ENCODE measurements around the gene PHF24. TPM values are rescaled to one million over a fixed set of nuclear protein-coding genes. Genes with fewer than 3 reads are reported as not detected.

Gene PHF24
- total and polyA plus RNA-seq, 2 of the 13 experiments (the other 11 are each of a cell fraction or from before 2014, with no cell fraction given) = 0.05 TPM; not detected in 1

DNA sequence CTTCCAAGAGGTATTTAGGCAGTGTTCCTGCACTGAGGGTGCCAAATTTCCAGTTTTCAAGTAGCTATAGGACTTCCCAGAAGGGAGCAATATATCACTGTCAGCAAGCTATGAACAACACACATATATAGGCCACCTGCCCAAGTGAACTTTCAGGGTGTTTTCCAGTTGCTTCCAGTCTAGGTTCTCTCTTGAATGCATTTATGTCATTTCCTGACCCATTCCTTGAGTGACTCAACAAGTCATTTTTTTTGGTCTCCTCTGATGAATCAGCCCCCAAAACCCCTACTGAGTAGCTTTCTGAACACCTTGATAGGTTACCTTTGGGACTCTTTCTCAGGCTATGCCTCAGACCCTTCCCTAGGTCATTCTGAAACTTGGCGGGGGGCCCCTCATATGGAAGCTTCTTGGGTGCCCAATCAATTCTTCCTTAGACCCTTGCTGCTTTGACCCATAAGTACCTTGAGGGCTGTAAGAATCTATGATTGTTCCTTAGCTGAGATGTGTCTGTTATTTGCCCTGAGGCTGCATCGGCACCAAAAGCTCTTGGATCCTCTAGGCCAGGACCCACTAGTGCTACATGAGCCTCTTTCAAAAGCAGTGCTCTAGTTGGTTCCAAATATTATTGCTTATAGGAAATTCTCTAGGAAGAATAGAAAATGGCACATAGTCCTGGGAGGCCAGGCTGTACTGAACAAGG is 43.9 kb downstream of the PHF24 start:
- no peaks in the 10 kb centered on the region for H3K36me3 ChIP-seq (replicated peaks in 1 of 2; ENCODE audit: control insufficient read depth in 1 of 2, insufficient read depth in 2 of 2, low read length in 2 of 2)
- ChIA-PET CTCF (ENCODE audit: low intra/inter-chr PET ratio, low total read pairs) (no interaction called here), POLR2A (no interaction called here)
- no peaks in the 10 kb centered on the region for H4K20me1 ChIP-seq (ENCODE audit: insufficient read depth, low read length)
- DNase-seq (ENCODE audit: low spot score) (no peak), ATAC-seq (no peak), FAIRE-seq (no peak)
- H3K9ac ChIP-seq (ENCODE audit: insufficient read depth, low read depth, low read length) = no peak overlapping the region
- no peaks in the 10 kb centered on the region for H3K27me3 ChIP-seq (ENCODE audit: control insufficient read depth in 1 of 2, insufficient read depth in 2 of 2, low read length in 2 of 2)
- no peak overlapping the region for H2AFZ ChIP-seq (ENCODE audit: low read length)
- H3K9me3 ChIP-seq (ENCODE audit: low read length) = no peaks in the 10 kb centered on the region
- no peak overlapping the region for H3K27ac ChIP-seq (ENCODE audit: extremely low read length, insufficient read depth, low read length)
- intact Hi-C loops (cut with micrococcal nuclease; ENCODE audit: unreplicated experiment) (no loop called here), in situ Hi-C loops (cut with HindIII; ENCODE audit: extremely low pct_ligation_motif_present, low pct_unique_long_range_greater_than_20kb) (no loop called here)
- no peaks in the 10 kb centered on the region for H3K79me2 ChIP-seq (ENCODE audit: insufficient read depth, low read length)
- BruUV-seq (replicated peaks) = no TSS peak
- 56% methylated on average over 2 of the region's 2 CpGs for WGBS (ENCODE audit: low lambda C conversion rate)
- no peak overlapping the region for H3K4me2 ChIP-seq (ENCODE audit: low read depth, low read length)
- H3K4me1 ChIP-seq (ENCODE audit: insufficient read depth, low read length) = peaks cover 12% of the 10 kb centered on the region
- H3K4me3 ChIP-seq (replicated peaks in 1 of 3; ENCODE audit: insufficient read depth in 1 of 3, low read depth in 2 of 3, low read length in 3 of 3) = no peak overlapping the region
- TF ChIP-seq ZNF446 (CRISPR knock-in tag; IDR thresholded peaks at IDR 0.05) = no peak
- TF ChIP-seq, protein P1, sequence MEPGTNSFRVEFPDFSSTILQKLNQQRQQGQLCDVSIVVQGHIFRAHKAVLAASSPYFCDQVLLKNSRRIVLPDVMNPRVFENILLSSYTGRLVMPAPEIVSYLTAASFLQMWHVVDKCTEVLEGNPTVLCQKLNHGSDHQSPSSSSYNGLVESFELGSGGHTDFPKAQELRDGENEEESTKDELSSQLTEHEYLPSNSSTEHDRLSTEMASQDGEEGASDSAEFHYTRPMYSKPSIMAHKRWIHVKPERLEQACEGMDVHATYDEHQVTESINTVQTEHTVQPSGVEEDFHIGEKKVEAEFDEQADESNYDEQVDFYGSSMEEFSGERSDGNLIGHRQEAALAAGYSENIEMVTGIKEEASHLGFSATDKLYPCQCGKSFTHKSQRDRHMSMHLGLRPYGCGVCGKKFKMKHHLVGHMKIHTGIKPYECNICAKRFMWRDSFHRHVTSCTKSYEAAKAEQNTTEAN (CRISPR knock-in tag; conservative IDR thresholded peaks at IDR 0.05) = no peak
- TF ChIP-seq RORA (CRISPR knock-in tag; IDR thresholded peaks at IDR 0.05) = no peak
- TF ChIP-seq U2AF2 (IDR thresholded peaks at IDR 0.05; ENCODE audit: low read depth, low read length) = no peak
- TF ChIP-seq NFE2L1 (CRISPR knock-in tag; IDR thresholded peaks at IDR 0.05; ENCODE audit: borderline replicate concordance) = no peak
- no peak for TF ChIP-seq ZNF605 (CRISPR knock-in tag; IDR thresholded peaks at IDR 0.05)
- TF ChIP-seq BCLAF1 (IDR thresholded peaks at IDR 0.05) = no peak
- no peak for TF ChIP-seq ZNF383 (CRISPR knock-in tag; IDR thresholded peaks at IDR 0.05; ENCODE audit: borderline replicate concordance)
- TF ChIP-seq ZNF33A (CRISPR knock-in tag; IDR thresholded peaks at IDR 0.05; ENCODE audit: borderline replicate concordance) = no peak
- no peak for TF ChIP-seq ZNF713 (CRISPR knock-in tag; IDR thresholded peaks at IDR 0.05)
- no peak for TF ChIP-seq NBN (conservative IDR thresholded peaks at IDR 0.05)
- no peak for TF ChIP-seq THRA (CRISPR knock-in tag; IDR thresholded peaks at IDR 0.05; ENCODE audit: borderline replicate concordance)
- TF ChIP-seq SOX6 (IDR thresholded peaks at IDR 0.05) = no peak
- TF ChIP-seq SOX6 (CRISPR knock-in tag; IDR thresholded peaks at IDR 0.05) = no peak
- no peak for TF ChIP-seq STAT5B (CRISPR knock-in tag; IDR thresholded peaks at IDR 0.05)
- TF ChIP-seq ARHGAP35 (CRISPR knock-in tag; IDR thresholded peaks at IDR 0.05; ENCODE audit: borderline replicate concordance) = no peak
